PC-9 (cell line): ENCODE results near the gene PACSIN1. TPM values are rescaled to one million over a fixed set of nuclear protein-coding genes. Genes with fewer than 3 reads are reported as not detected.

Experiments
- BruUV-seq: library from RNA; stranded (reverse); fragments of 400-500 nt; replicated peaks from 2 replicates; lab custom pipeline; 2021; lab: Mats Ljungman, UMichigan
- CTCF ChIA-PET: fragments of 300-600 bp; sonication (Branson Sonifier 250); formaldehyde crosslinking; loops from one replicate; lab custom pipeline; 2022; ENCODE audit warnings: antibody characterized with exemption; lab: Charles Lee
- POLR2A ChIA-PET: fragments of 300-600 bp; sonication (Branson Sonifier 250); formaldehyde crosslinking; loops from one replicate; lab custom pipeline; 2022; ENCODE audit warnings: antibody characterized with exemption; ENCODE audit not compliant: unreplicated experiment; lab: Charles Lee
- DNase-seq, 2 experiments: peaks; one replicate each; pipeline versions ENCODE4 v3.0.0 to v3.0.0-alpha.2; 2015 to 2022; ENCODE audit warnings: mixed read lengths in 1 of 2
- H2AFZ ChIP-seq: fragments of 200-600 bp; sonication (generic); 2 replicates; pipeline ENCODE4 v1.8.1; 2017; ENCODE audit warnings: antibody characterized with exemption
- H3F3A ChIP-seq: fragments of 200-600 bp; sonication (generic); 2 replicates; pipeline ENCODE4 v1.8.1; 2017; ENCODE audit warnings: antibody characterized with exemption, mild to moderate bottlenecking, low read depth; ENCODE audit not compliant: insufficient read depth
- H3K27ac ChIP-seq: fragments of 200-600 bp; sonication (generic); 2 replicates; pipeline ENCODE4 v1.6.1; 2016; ENCODE audit warnings: mixed run types
- H3K27me3 ChIP-seq: fragments of 200-600 bp; sonication (generic); 2 replicates; pipeline ENCODE4 v1.6.1; 2016; ENCODE audit warnings: low read depth, mixed run types; ENCODE audit not compliant: insufficient read depth
- H3K36me3 ChIP-seq: fragments of 200-600 bp; sonication (generic); 2 replicates; pipeline ENCODE4 v1.6.1; 2016; ENCODE audit warnings: low read depth, mixed run types
- H3K4me1 ChIP-seq: fragments of 200-600 bp; sonication (generic); replicated peaks from 2 replicates; pipeline ENCODE4 v1.6.1; 2016; ENCODE audit warnings: mixed run types; ENCODE audit not compliant: insufficient read depth
- H3K4me2 ChIP-seq: fragments of 200-600 bp; sonication (generic); 2 replicates; pipeline ENCODE4 v1.6.1; 2017; ENCODE audit warnings: mixed run types
- H3K4me3 ChIP-seq: fragments of 200-600 bp; sonication (generic); 2 replicates; pipeline ENCODE4 v1.6.1; 2016; ENCODE audit warnings: mixed run types
- H3K79me2 ChIP-seq: fragments of 200-600 bp; sonication (generic); 2 replicates; pipeline ENCODE4 v1.6.1; 2017; ENCODE audit warnings: low read depth, mixed run types
- H3K9me2 ChIP-seq: fragments of 200-600 bp; sonication (generic); 2 replicates; pipeline ENCODE4 v1.8.1; 2017; ENCODE audit warnings: mild to moderate bottlenecking; ENCODE audit not compliant: insufficient read depth
- H3K9me3 ChIP-seq: fragments of 200-600 bp; sonication (generic); 2 replicates; pipeline ENCODE4 v1.8.1; 2016; ENCODE audit warnings: low read depth; ENCODE audit not compliant: insufficient read depth
- H4K20me1 ChIP-seq: fragments of 200-600 bp; sonication (generic); 2 replicates; pipeline ENCODE4 v1.8.1; 2017; ENCODE audit not compliant: insufficient read depth
- EZH2 ChIP-seq: fragments of 200-600 bp; sonication (generic); IDR thresholded peaks from 2 replicates; pipeline ENCODE4 v1.8.0; 2017; ENCODE audit warnings: antibody characterized with exemption, low read depth
- intact Hi-C: fragments of 100-400 bp; cut with micrococcal nuclease; formaldehyde crosslinking; loops from one replicate; pipeline ENCODE4 v1.10.0; 2022; ENCODE audit not compliant: unreplicated experiment
- total RNA-seq: library from RNA; stranded (reverse); gene quantifications from 2 replicates; pipeline ENCODE4 v1.2.3, GENCODE V29; 2021
- TF ChIP-seq, protein P1 (sequence below): fragments of 200-600 bp; sonication (generic); conservative IDR thresholded peaks from 2 replicates; pipeline ENCODE4 v1.6.1; 2017; ENCODE audit warnings: mixed run types, antibody characterized with exemption, mild to moderate bottlenecking, moderate library complexity

PACSIN1 gene
- total RNA-seq, 1 experiment from 2014 or later: 5.0 TPM

DNA sequence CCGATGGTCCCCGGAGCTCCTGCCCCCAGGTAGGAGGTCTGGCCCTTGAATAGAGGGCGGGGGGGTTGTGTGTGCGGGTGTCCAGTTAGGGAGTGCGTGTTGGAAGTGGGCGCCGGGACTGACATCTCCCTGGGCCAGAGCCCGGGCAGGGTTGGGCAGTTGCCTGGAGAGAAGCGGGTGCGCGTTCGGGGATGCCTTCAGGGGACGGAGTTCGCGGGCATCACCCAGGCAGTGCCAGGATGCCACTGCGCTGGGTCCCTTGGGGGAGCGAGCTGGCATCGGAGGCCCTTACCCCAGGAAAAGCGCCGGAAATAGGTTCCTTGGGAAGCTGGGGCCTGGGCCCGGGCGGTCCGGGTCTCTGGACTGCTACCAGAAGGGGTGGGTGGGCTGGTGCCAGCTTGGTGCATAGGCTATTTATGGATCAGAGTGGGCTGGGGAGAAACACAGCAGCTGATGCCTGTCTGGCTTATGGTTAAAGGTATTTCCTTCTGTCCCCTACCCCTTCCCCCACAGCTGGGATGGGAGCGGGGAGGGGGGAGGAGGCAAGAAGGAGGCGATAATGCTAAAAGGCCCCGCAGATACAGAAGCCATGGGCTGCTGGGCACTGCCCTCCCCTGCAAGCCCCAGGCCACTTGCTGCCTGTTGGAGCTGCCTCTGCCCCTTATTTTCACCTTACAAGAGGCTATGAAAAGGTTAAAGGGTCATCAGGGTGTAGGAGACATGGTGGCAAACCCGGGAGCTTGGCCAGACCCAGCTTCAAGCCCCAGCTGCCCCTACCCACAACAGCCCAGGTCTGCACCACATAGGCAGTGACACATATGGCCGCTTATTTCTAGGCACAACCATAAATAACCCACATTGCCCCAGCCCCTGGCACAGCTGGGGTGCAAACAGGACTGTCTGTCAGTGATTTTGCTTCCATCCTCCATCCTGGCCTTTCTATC lies 638 bp downstream of the PACSIN1 start:
- Histone ChIP-seq H3K27me3 (no peaks in the 10 kb centered on the region), H3K27ac (no peak overlapping the region), H3K4me2 (peak overlapping the region; percentile 90), H2AFZ (peak overlapping the region; percentile 83), H3K79me2 (no peaks in the 10 kb centered on the region), H3K36me3 (no peaks in the 10 kb centered on the region), H3K9me3 (no peaks in the 10 kb centered on the region), H4K20me1 (no peaks in the 10 kb centered on the region), H3K9me2 (no peaks in the 10 kb centered on the region), H3K4me1 (peaks cover 16% of the 10 kb centered on the region), H3F3A (peaks cover 24% of the 10 kb centered on the region), H3K4me3 (peak overlapping the region; percentile 61)
- CTCF ChIA-PET: interaction anchor here (0.6 kb wide), 2 partner anchors 222 to 673 kb away, joined by 4 to 12 read pairs; no protein-coding TSS in a partner anchor
- TF ChIP-seq EZH2: no peak
- TF ChIP-seq, protein P1, sequence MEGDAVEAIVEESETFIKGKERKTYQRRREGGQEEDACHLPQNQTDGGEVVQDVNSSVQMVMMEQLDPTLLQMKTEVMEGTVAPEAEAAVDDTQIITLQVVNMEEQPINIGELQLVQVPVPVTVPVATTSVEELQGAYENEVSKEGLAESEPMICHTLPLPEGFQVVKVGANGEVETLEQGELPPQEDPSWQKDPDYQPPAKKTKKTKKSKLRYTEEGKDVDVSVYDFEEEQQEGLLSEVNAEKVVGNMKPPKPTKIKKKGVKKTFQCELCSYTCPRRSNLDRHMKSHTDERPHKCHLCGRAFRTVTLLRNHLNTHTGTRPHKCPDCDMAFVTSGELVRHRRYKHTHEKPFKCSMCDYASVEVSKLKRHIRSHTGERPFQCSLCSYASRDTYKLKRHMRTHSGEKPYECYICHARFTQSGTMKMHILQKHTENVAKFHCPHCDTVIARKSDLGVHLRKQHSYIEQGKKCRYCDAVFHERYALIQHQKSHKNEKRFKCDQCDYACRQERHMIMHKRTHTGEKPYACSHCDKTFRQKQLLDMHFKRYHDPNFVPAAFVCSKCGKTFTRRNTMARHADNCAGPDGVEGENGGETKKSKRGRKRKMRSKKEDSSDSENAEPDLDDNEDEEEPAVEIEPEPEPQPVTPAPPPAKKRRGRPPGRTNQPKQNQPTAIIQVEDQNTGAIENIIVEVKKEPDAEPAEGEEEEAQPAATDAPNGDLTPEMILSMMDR: no peak
- BruUV-seq: no TSS peak
- intact Hi-C loops: loop anchor here (10.0 kb wide), 2 partner anchors 288 to 678 kb away; partner anchors contain the start of genes SNRPC and TCP11
- DNase-seq: no peak
- POLR2A ChIA-PET: no interaction called here

DNA sequence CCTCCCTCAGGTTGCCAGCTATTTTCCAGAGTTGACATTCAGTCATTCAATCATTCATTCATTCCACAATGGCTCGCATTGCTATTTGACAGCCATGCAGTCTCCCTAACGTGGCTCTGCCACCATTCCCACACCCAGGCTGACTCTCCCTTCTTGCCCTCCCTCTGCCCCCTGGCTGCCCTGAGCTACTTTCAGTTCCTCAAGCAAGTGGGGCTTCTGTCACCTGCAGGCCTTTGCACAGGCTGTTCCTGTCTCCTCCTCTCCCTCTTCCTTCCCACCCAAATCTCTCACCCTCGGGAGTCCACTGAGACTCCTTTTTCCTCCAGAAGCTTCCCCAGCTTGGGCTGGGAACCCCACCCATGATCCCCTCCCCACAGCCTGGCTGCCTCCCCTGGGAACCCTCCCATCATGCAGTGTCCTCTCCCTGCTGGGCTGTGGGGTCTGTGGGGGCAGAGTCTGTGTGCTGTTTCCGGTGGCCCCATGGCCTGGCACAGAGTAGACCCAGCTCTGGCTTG lies 2.6 kb downstream of the PACSIN1 start:
- Histone ChIP-seq H3K9me2 (no peaks in the 10 kb centered on the region), H2AFZ (no peak overlapping the region), H3K9me3 (no peaks in the 10 kb centered on the region), H3K79me2 (no peaks in the 10 kb centered on the region), H3K27me3 (no peaks in the 10 kb centered on the region), H3K4me1 (0 out of 2 replicates have a peak, but pooled peaks cover 4% of the 10 kb centered on the region), H4K20me1 (no peaks in the 10 kb centered on the region), H3K4me2 (no peak overlapping the region), H3F3A (peaks cover 7% of the 10 kb centered on the region; the same call in 1 of the 2 replicates), H3K36me3 (no peaks in the 10 kb centered on the region), H3K4me3 (no peak overlapping the region), H3K27ac (no peak overlapping the region)
- intact Hi-C loops: loop anchor here (10.0 kb wide), 2 partner anchors 286 to 676 kb away; partner anchors contain the start of genes SNRPC and TCP11
- no peak for DNase-seq
- ChIA-PET POLR2A (no interaction called here), CTCF (no interaction called here)
- no TSS peak for BruUV-seq
- no peak for TF ChIP-seq EZH2
- TF ChIP-seq, protein P1: no peak

DNA sequence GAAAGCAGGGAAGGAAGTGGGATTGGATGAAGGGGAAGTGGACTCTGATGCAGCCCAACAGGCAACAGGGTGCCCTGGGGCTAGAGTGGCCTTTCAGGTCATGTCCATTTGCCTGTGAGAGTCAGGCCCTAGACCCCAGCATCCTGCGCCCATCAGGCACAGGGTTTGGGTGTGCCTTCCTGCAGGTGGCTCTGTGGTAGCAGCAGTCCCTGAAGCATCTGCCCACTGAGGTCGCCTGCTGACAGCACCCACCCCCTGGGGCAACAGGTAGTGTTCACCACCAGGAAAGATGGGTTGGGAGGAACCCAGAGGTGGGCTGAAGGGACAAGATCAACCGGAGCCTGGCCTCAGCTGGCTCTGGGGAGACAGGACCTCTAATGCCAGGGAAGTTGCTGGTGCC lies 3.6 kb downstream of the PACSIN1 start:
- TF ChIP-seq, protein P1: no peak
- TF ChIP-seq EZH2: no peak
- no peaks in the 10 kb centered on the region for H4K20me1 ChIP-seq
- no peaks in the 10 kb centered on the region; the same call in 1 of the 2 replicates for H3F3A ChIP-seq
- H3K9me2 ChIP-seq: no peaks in the 10 kb centered on the region
- H3K36me3 ChIP-seq: no peaks in the 10 kb centered on the region
- no peak overlapping the region for H3K4me3 ChIP-seq
- ChIA-PET POLR2A (no interaction called here), CTCF (no interaction called here)
- H2AFZ ChIP-seq: no peak overlapping the region
- H3K27ac ChIP-seq: no peak overlapping the region
- H3K4me2 ChIP-seq: no peak overlapping the region
- H3K9me3 ChIP-seq: no peaks in the 10 kb centered on the region
- DNase-seq: no peak
- H3K79me2 ChIP-seq: no peaks in the 10 kb centered on the region
- BruUV-seq: no TSS peak
- intact Hi-C loops: loop anchor here (10.0 kb wide), 2 partner anchors 285 to 675 kb away; partner anchors contain the start of genes SNRPC and TCP11
- H3K4me1 ChIP-seq: 0 out of 2 replicates have a peak, but pooled peaks cover 4% of the 10 kb centered on the region
- H3K27me3 ChIP-seq: no peaks in the 10 kb centered on the region
